Activated naive CD4-positive, alpha-beta T cell treated with anti-CD3 and anti-CD28 coated beads, Interleukin-2, amount 50 U/mL, for 24 hours (primary cell): ENCODE results near the gene CNTN5.
"Not testable (repeated sequence)": the region's sequence is repeated elsewhere in the genome, so short reads cannot be mapped to it uniquely, and the experiment has no call there.

Experiments used
- H3K27ac Mint-ChIP-seq: one replicate; pipeline ENCODE4 v1.8.0; 2021; ENCODE audit warnings: mild to moderate bottlenecking, mixed read lengths
- H3K27me3 Mint-ChIP-seq: one replicate; pipeline ENCODE4 v1.8.0; 2021; ENCODE audit warnings: mixed read lengths
- H3K36me3 Mint-ChIP-seq: one replicate; pipeline ENCODE4 v1.8.0; 2021; ENCODE audit warnings: mixed read lengths
- H3K4me1 Mint-ChIP-seq: one replicate; pipeline ENCODE4 v1.8.0; 2021; ENCODE audit warnings: mixed read lengths
- H3K4me3 Mint-ChIP-seq: one replicate; pipeline ENCODE4 v1.8.0; 2021; ENCODE audit warnings: mild to moderate bottlenecking, mixed read lengths
- H3K9me3 Mint-ChIP-seq: one replicate; pipeline ENCODE4 v1.8.0; 2021; ENCODE audit warnings: mixed read lengths

CNTN5 gene

DNA sequence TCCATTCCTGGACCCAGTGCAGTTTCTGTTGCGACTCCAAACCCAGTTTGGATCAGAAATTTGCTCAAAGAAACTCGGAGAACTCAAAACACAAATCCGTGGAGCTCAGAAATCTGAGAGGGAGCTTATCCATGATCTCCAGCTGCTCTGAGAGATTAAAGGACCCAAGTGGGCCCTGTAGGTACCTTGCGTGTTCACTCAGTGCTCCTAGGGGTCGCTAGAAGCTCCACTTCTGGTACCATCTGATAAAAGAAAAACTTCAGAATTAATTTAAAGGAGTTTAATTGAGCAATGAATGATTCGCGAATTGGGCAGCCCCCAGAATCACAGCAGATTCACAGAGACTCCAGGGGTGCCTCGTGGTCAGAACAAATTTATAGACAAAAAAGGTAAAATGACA lies 277.2 kb downstream of the CNTN5 start:
- not testable (repeated sequence) for H3K4me3 Mint-ChIP-seq, H3K27ac Mint-ChIP-seq, H3K9me3 Mint-ChIP-seq, H3K27me3 Mint-ChIP-seq, H3K4me1 Mint-ChIP-seq, H3K36me3 Mint-ChIP-seq

GRCh38 chr11:99307510-99308088 lies 286.9 kb downstream of the CNTN5 start:
- no peaks in the 10 kb centered on the region for H3K27me3 Mint-ChIP-seq
- H3K9me3 Mint-ChIP-seq = no peaks in the 10 kb centered on the region
- no peak overlapping the region for H3K27ac Mint-ChIP-seq
- no peaks in the 10 kb centered on the region for H3K36me3 Mint-ChIP-seq
- H3K4me1 Mint-ChIP-seq = no peaks in the 10 kb centered on the region
- no peak overlapping the region for H3K4me3 Mint-ChIP-seq

GRCh38 chr11:99311870-99312269 lies 291.1 kb downstream of the CNTN5 start:
- peaks cover 6% of the 10 kb centered on the region for H3K9me3 Mint-ChIP-seq
- no peaks in the 10 kb centered on the region for H3K4me1 Mint-ChIP-seq
- no peak overlapping the region for H3K27ac Mint-ChIP-seq
- no peaks in the 10 kb centered on the region for H3K27me3 Mint-ChIP-seq
- no peak overlapping the region for H3K4me3 Mint-ChIP-seq
- no peaks in the 10 kb centered on the region for H3K36me3 Mint-ChIP-seq

DNA sequence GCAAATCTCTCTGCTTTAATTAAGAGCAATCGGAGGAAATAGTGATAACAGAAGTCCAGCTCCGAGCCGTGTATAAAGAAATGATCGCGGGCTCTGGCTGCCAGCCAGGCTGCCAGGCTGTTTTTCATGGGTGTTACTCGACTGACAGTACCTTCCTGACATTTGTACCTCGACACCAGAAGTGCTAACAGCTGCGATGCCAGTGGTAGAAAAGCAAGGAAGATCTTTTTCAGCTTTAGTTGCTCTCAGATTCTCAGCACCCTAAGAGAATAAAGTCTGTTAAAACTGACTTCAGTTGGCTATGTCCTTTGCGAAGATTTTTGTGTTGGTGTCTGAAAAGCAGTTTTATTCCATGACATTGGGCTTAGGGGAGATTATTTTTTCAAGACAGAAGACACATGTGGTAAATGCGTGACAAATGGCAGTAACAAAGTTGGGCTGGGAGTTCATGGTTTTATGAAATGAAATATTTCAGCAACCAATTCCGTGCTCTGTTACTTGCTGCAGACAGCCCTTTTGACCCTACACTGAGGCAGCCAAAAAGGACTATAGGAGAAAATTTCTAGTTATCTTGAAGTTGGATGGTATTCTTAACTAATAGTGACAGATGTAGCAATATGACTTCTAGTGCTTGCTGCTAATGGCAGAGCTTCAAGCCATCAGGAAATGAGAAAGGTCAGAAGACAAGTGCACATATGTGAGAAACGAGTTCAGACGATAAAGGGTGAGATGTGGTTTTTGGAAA lies 296.2 kb downstream of the CNTN5 start:
- Mint-ChIP-seq H3K36me3 (no peaks in the 10 kb centered on the region), H3K4me1 (no peaks in the 10 kb centered on the region), H3K9me3 (peaks cover 13% of the 10 kb centered on the region), H3K4me3 (no peak overlapping the region), H3K27me3 (no peaks in the 10 kb centered on the region), H3K27ac (no peak overlapping the region)

GRCh38 chr11:99320769-99321290 lies 300.1 kb downstream of the CNTN5 start:
- Mint-ChIP-seq H3K4me1 (no peaks in the 10 kb centered on the region), H3K9me3 (peaks cover 7% of the 10 kb centered on the region), H3K27ac (no peak overlapping the region), H3K27me3 (no peaks in the 10 kb centered on the region), H3K36me3 (no peaks in the 10 kb centered on the region), H3K4me3 (no peak overlapping the region)

DNA sequence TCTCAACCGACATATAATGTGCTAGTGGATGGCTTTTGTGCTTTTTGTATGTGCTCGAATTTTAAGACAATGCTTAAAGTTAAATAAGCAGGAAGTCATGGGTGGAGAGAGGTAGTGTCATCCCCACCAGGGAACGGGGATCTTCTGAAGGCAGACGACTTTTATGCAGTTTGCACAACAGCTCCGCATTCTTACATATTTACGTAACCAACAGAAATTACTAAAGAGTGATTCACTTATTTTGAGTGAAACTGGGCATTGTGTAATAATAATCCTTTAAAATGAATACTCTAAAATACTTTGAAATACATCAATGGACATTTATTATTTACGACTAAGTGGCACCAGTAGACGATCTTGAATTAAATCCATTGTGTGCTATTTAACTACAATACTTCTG lies 305.1 kb downstream of the CNTN5 start:
- Mint-ChIP-seq H3K4me1 (no peaks in the 10 kb centered on the region), H3K4me3 (no peak overlapping the region), H3K36me3 (no peaks in the 10 kb centered on the region), H3K9me3 (no peaks in the 10 kb centered on the region), H3K27me3 (no peaks in the 10 kb centered on the region), H3K27ac (no peak overlapping the region)

- Mint-ChIP-seq H3K36me3 (no peaks in the 10 kb centered on the region), H3K27ac (no peak overlapping the region), H3K9me3 (no peaks in the 10 kb centered on the region), H3K4me1 (no peaks in the 10 kb centered on the region), H3K4me3 (no peak overlapping the region), H3K27me3 (no peaks in the 10 kb centered on the region)
Observed at GRCh38 chr11:99327066-99327465, 306.3 kb downstream of the CNTN5 start.

- no peaks in the 10 kb centered on the region for H3K4me1 Mint-ChIP-seq
- H3K27ac Mint-ChIP-seq = no peak overlapping the region
- H3K9me3 Mint-ChIP-seq = no peaks in the 10 kb centered on the region
- no peak overlapping the region for H3K4me3 Mint-ChIP-seq
- no peaks in the 10 kb centered on the region for H3K36me3 Mint-ChIP-seq
- no peaks in the 10 kb centered on the region for H3K27me3 Mint-ChIP-seq
Observed at GRCh38 chr11:99327527-99327926, 306.8 kb downstream of the CNTN5 start.

DNA sequence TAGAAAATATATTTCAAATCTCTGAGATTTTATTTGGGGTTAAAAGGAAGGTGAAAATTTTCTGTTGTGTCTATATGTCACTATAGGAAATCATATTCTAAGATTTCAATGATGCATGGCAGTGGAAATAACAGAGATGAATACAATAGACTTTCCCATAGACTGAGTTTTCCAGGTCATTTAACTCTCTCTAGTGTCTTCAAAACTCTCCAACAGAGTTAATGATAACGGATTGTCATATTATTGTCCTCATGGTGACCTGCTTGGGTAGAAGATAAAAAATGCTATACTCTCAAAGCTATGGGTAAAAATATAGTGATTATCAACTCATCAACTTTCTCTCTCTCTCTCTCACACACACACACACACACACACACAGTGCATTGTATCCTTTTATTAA lies 312.9 kb downstream of the CNTN5 start:
- Mint-ChIP-seq H3K27ac (no peak overlapping the region), H3K9me3 (no peaks in the 10 kb centered on the region), H3K4me1 (no peaks in the 10 kb centered on the region), H3K27me3 (no peaks in the 10 kb centered on the region), H3K36me3 (no peaks in the 10 kb centered on the region), H3K4me3 (no peak overlapping the region)

- Mint-ChIP-seq H3K36me3 (no peaks in the 10 kb centered on the region), H3K9me3 (no peaks in the 10 kb centered on the region), H3K27me3 (no peaks in the 10 kb centered on the region), H3K4me1 (no peaks in the 10 kb centered on the region), H3K4me3 (no peak overlapping the region), H3K27ac (no peak overlapping the region)
Observed at GRCh38 chr11:99343117-99343516, 322.4 kb downstream of the CNTN5 start.

DNA sequence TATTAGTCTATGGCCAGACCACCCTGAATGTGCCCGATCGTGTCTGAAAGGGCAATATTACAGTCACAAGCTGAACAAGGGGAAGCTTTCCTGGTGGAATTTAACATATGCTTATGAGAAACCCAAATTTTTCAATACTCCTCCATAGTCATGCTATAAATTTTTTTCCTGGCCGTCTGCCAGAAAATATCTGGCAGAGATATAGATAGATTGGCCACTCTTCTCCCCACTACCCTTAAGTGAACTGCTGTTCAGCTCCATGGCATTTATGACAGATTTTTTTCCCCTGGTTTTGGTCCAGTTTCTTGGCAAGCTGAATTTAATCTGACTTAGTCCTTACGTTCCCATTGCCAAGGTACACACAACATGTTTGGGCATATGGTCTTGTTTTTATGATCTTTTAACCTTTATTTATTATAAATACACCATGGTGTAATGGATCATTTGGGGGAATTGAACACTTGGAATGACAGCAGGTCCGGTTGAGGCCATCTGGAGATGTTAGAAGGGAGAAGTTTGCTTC lies 328.5 kb downstream of the CNTN5 start:
- no peaks in the 10 kb centered on the region for H3K4me1 Mint-ChIP-seq
- H3K27ac Mint-ChIP-seq = no peak overlapping the region
- no peaks in the 10 kb centered on the region for H3K36me3 Mint-ChIP-seq
- peaks cover 4% of the 10 kb centered on the region for H3K9me3 Mint-ChIP-seq
- no peaks in the 10 kb centered on the region for H3K27me3 Mint-ChIP-seq
- H3K4me3 Mint-ChIP-seq = no peak overlapping the region

DNA sequence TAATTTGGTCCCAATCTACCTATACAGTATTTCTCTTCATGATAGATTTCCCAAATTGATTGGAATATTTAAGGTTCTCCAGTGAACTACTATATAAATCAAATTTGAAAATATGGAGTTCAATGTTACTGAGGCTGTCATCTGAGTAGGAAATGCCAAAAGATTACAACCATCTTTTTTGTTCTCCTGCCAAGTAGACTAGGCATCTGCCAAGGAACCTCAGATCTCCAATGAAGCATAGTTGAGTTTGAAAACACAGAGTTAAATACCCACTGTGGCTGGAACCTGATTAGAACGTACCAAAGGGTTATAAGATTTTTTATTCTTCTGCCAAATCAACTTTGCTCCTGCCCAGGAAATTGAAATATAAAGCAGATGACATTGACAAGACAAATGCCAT lies 330.9 kb downstream of the CNTN5 start:
- Mint-ChIP-seq H3K4me3 (no peak overlapping the region), H3K9me3 (peaks cover 4% of the 10 kb centered on the region), H3K36me3 (no peaks in the 10 kb centered on the region)

DNA sequence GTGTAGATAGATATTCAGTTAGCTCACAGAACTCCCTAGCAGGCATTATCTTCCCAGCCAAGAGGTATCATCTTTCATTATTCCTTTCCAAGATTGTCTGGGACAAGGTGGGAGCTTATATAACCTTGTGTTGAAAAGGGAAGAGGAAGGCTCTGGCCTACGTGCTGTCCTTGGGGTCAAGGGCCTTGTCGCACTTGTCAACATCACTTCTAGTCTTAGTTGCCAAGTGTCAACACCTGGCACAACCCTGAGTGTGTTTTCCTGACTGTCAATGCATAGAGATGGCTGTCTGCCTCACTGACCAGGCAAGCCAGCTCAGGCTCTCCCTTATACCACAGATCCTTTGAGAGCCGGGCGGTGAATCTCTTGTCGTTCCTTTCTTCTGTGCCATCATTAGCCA lies 331.9 kb downstream of the CNTN5 start:
- no peak overlapping the region for H3K4me3 Mint-ChIP-seq
- peaks cover 4% of the 10 kb centered on the region for H3K9me3 Mint-ChIP-seq

More for the DNA sequence above, 330.9 kb downstream of the CNTN5 start:
- no peak overlapping the region for H3K27ac Mint-ChIP-seq
- H3K4me1 Mint-ChIP-seq = no peaks in the 10 kb centered on the region
- no peaks in the 10 kb centered on the region for H3K27me3 Mint-ChIP-seq

DNA sequence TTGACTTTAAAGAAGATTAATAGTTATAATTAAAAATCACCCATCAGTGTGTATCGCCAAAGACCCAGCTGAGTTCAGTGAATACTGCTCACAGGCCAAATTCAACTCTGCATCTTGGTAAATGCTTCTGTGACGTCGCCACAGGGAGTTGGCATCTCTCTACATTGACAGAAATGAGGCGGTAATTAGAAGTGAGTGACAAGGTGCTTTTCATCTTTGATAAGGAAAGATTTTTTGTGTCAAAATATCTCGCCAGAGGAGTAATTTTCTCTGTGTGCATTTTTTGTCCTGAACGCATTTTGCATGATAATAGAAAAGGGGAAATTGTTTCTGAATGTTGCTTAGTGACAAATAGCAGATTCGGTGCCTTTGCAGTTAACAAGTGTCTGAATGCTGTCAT lies 345.8 kb downstream of the CNTN5 start:
- Mint-ChIP-seq H3K27ac (no peak overlapping the region), H3K9me3 (no peaks in the 10 kb centered on the region), H3K4me1 (no peaks in the 10 kb centered on the region), H3K36me3 (no peaks in the 10 kb centered on the region), H3K4me3 (no peak overlapping the region), H3K27me3 (no peaks in the 10 kb centered on the region)

More for the DNA sequence above, 331.9 kb downstream of the CNTN5 start:
- H3K36me3 Mint-ChIP-seq = no peaks in the 10 kb centered on the region
- no peaks in the 10 kb centered on the region for H3K27me3 Mint-ChIP-seq
- no peaks in the 10 kb centered on the region for H3K4me1 Mint-ChIP-seq
- no peak overlapping the region for H3K27ac Mint-ChIP-seq

GRCh38 chr11:99368583-99368982 lies 347.8 kb downstream of the CNTN5 start:
- Mint-ChIP-seq H3K27ac (no peak overlapping the region), H3K36me3 (no peaks in the 10 kb centered on the region), H3K27me3 (no peaks in the 10 kb centered on the region), H3K9me3 (no peaks in the 10 kb centered on the region), H3K4me3 (no peak overlapping the region), H3K4me1 (no peaks in the 10 kb centered on the region)

DNA sequence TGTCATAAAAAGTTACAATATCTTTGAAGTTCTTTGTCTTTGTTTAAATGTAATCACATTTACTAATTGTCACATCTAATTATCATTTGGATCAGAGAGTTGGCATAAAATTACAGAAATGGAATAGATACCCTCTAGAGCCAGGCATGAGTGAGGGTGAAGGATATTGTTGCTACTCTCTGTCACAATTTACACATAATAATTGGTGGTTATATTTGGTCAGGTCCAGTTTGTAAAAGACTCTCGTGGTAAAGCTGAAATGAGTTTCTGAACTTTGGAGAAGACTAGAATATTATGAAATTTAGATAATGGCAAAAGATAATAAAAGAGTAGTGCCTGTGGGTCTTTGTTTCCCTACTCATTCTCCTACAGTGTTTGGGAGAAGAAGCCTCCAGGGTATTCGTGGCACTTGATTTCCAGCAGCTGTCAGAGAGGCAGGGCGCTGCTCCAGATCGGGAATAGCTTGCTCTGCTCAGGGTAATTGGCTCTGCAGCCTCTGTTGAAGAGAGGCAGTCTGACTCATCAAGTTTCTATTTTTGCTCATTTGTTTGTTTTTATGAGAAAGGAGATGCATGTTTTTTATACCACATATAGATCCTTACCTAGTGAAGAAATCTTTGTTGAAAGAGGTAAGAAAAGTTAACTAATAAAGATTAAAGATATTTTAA lies 349.9 kb downstream of the CNTN5 start:
- Mint-ChIP-seq H3K36me3 (no peaks in the 10 kb centered on the region), H3K9me3 (no peaks in the 10 kb centered on the region), H3K4me1 (no peaks in the 10 kb centered on the region), H3K27me3 (no peaks in the 10 kb centered on the region), H3K4me3 (no peak overlapping the region), H3K27ac (no peak overlapping the region)
